Activated CD8-positive, alpha-beta memory T cell treated with anti-CD3 and anti-CD28 coated beads for 36 hours (primary cell): Measurements from ENCODE around the gene HOXB5. TPM values are rescaled to one million over a fixed set of nuclear protein-coding genes. Genes with fewer than 3 reads are reported as not detected.

Experiments used
- CTCF ChIA-PET: fragments of 350-600 bp; sonication (Branson Sonifier 250); formaldehyde crosslinking; loops from one replicate; lab custom pipeline; 2021; ENCODE audit warnings: antibody characterized with exemption; lab: Charles Lee
- POLR2A ChIA-PET: fragments of 350-600 bp; sonication (Branson Sonifier 250); formaldehyde crosslinking; loops from one replicate; lab custom pipeline; 2021; ENCODE audit warnings: antibody characterized with exemption; lab: Charles Lee
- total RNA-seq, 2 experiments: library from RNA; stranded (reverse); gene quantifications; one replicate each; pipeline ENCODE4 v1.2.3, GENCODE V29; 2021

HOXB5 gene
- total RNA-seq, 2 experiments from 2014 or later = not detected

GRCh38 chr17:48597778-48598631 lies 4.4 kb upstream of the HOXB5 start:
- ChIA-PET POLR2A (no interaction called here), CTCF (interaction anchor here (0.9 to 2.3 kb wide), 3 partner anchors 15 to 108 kb away, joined by 3 to 8 read pairs (median 3); no protein-coding TSS in a partner anchor)

DNA sequence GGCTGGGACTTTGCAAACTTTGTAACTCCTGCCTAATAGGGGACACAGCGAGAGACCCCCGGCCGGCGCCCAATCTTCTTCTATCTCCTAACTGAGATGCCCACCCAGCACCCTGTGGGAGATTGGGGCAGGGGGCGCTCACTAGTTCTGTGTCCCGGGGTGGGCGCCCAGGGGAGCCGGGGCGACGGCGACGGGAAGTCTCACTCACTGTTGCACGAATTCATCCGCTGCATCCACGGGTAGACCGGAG lies 3.9 kb upstream of the HOXB5 start:
- ChIA-PET POLR2A (no interaction called here), CTCF (interaction anchor here (1.0 to 2.3 kb wide), 2 partner anchors 15 to 21 kb away, joined by 3 to 8 read pairs; no protein-coding TSS in a partner anchor)

GRCh38 chr17:48596735-48597527 lies 3.4 kb upstream of the HOXB5 start:
- CTCF ChIA-PET = interaction anchor here (1.0 to 2.3 kb wide), 4 partner anchors 13 to 261 kb away, joined by 3 to 8 read pairs (median 4); no protein-coding TSS in a partner anchor
- POLR2A ChIA-PET = no interaction called here

GRCh38 chr17:48596000-48596734 lies 2.6 kb upstream of the HOXB5 start:
- ChIA-PET CTCF (interaction anchor here (1.0 to 1.9 kb wide), 4 partner anchors 13 to 288 kb away, joined by 3 to 5 read pairs (median 4); no protein-coding TSS in a partner anchor), POLR2A (no interaction called here)

DNA sequence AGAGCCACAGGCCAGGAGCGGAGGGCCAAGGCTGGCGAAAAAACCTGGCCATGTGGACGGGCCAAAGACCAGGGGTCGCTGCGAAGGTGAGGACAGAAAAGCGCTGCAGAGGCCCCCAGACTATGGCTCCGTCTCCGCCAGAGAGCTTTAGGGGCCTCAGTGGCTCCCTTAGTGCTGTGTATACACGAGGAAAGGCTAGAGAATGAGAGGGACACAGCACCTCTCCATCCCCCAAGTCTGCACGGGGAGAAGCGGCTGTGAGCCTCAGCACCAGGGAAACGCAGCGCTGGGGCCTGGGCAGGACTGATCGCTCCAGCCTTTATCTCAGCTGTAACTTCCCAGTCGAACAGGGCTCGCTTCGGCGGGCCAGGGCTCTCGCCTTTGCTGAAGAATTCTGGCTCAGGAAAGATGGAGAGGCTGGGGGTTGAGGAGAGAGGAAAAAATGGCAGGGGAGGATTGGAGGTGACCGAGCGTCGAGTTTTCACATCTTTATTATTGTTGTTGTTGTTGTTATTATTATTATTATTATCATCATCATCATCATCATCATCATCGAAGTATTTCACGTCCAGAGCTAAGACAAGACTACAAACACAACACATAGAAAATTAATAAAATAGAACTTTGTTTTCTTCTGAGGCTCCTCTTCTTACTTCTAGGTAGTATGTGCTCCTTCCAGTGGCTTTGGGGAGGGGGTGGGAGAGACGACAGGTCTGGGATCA lies 1.9 kb upstream of the HOXB5 start:
- POLR2A ChIA-PET = interaction anchor here (0.6 kb wide), 1 partner anchor 20 kb away, joined by 8 read pairs; no protein-coding TSS in a partner anchor
- CTCF ChIA-PET = interaction anchor here (1.1 to 3.2 kb wide), 7 partner anchors 12 to 464 kb away, joined by 3 to 24 read pairs (median 5); no protein-coding TSS in a partner anchor

- POLR2A ChIA-PET = no interaction called here
- CTCF ChIA-PET = interaction anchor here (1.1 to 3.2 kb wide), 11 partner anchors 11 to 568 kb away, joined by 3 to 24 read pairs (median 5); no protein-coding TSS in a partner anchor
Observed at GRCh38 chr17:48594538-48595277, 1.1 kb upstream of the HOXB5 start.

- POLR2A ChIA-PET = no interaction called here
- CTCF ChIA-PET = interaction anchor here (0.8 to 3.2 kb wide), 21 partner anchors 10 to 569 kb away, joined by 3 to 24 read pairs (median 5); no protein-coding TSS in a partner anchor
Observed at GRCh38 chr17:48593840-48594537, 410 bp upstream of the HOXB5 start.

GRCh38 chr17:48592577-48592976 lies 1.0 kb downstream of the HOXB5 start:
- ChIA-PET POLR2A (interaction anchor here (0.6 kb wide), 1 partner anchor 33 kb away, joined by 4 read pairs; no protein-coding TSS in a partner anchor), CTCF (interaction anchor here (0.6 to 3.2 kb wide), 23 partner anchors 9 to 567 kb away, joined by 3 to 24 read pairs (median 4); partner anchors contain the start of genes HOXB8 and HOXB9)

- CTCF ChIA-PET = interaction anchor here (1.1 to 3.1 kb wide), 9 partner anchors 8 to 332 kb away, joined by 3 to 24 read pairs (median 7); partner anchors contain the start of gene HOXB9
- POLR2A ChIA-PET = no interaction called here
Observed at GRCh38 chr17:48592057-48592514, 1.5 kb downstream of the HOXB5 start.

- POLR2A ChIA-PET = interaction anchor here (1.1 kb wide), 1 partner anchor 14 kb away, joined by 4 read pairs; no protein-coding TSS in a partner anchor
Observed at GRCh38 chr17:48591255-48592056, 2.1 kb downstream of the HOXB5 start.

GRCh38 chr17:48590607-48591161 lies 2.9 kb downstream of the HOXB5 start:
- CTCF ChIA-PET = interaction anchor here (0.7 to 1.5 kb wide), 3 partner anchors 8 to 239 kb away, joined by 4 to 5 read pairs (median 5); no protein-coding TSS in a partner anchor
- POLR2A ChIA-PET = interaction anchor here (1.1 kb wide), 1 partner anchor 13 kb away, joined by 4 read pairs; no protein-coding TSS in a partner anchor

More at GRCh38 chr17:48591255-48592056, 2.1 kb downstream of the HOXB5 start:
- CTCF ChIA-PET = interaction anchor here (0.6 to 3.1 kb wide), 4 partner anchors 27 to 240 kb away, joined by 3 to 24 read pairs (median 4); no protein-coding TSS in a partner anchor

GRCh38 chr17:48589831-48590606 lies 3.6 kb downstream of the HOXB5 start, which contains the start of gene HOXB3:
HOXB3 (minus strand) TSS chr17:48590241; CDS start chr17:48552474, 37,767 bp downstream.
- ChIA-PET CTCF (interaction anchor here (0.7 to 1.5 kb wide), 4 partner anchors 8 to 238 kb away, joined by 3 to 5 read pairs (median 4); no protein-coding TSS in a partner anchor), POLR2A (no interaction called here)

DNA sequence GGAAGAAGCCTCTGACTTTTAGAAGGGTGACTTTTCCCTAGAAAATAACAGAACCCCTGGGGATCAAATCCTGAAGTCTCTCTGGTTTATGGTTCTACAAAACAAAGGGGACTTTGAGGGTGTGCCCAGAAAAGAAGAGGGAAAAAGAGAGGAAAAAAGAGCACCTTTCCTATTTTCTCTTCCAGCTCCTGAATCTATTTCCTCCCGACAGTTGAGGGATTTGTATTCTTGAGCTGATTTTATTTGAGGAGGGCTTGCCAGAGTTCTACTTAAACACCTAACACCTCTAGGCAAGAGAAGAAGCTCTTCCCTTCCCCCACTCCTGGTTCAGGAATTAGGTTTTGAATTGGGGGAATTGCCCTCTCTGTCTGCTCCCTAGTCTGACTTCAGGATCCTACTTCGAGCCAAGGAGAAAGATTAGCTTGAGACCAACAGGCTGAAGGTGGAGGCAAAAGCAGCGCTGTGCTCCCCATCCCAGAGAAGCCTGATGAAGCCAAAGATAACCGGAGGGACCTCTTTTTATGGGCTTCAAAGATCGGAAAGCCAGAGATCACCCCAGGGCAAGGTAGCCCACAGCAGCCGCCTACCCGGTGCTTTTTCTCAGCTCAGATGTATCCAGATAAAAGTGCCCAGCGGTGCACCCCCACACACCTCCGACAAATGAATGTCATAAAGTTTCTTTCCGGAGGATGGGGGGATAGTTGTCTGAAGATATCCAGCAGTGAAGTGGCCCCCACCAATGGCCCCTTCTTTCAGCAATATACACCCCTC lies 4.3 kb downstream of the HOXB5 start:
- ChIA-PET POLR2A (no interaction called here), CTCF (interaction anchor here (0.7 to 1.5 kb wide), 3 partner anchors 9 to 238 kb away, joined by 3 to 5 read pairs (median 3); no protein-coding TSS in a partner anchor)
